ENCODE data around the gene POU2AF1. TPM values are rescaled to one million over a fixed set of nuclear protein-coding genes. Genes with fewer than 3 reads are reported as not detected.

POU2AF1 gene, protein sequence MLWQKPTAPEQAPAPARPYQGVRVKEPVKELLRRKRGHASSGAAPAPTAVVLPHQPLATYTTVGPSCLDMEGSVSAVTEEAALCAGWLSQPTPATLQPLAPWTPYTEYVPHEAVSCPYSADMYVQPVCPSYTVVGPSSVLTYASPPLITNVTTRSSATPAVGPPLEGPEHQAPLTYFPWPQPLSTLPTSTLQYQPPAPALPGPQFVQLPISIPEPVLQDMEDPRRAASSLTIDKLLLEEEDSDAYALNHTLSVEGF
- total RNA-seq, result 1 to 10 TPM in 1 of 2 donors, under 1 TPM in 1; 0.59 to 1.1 TPM
- 1 to 10 TPM in 1 of 2 donors, under 1 TPM in 1; 0.21 to 2.0 TPM for polyA plus RNA-seq

DNA sequence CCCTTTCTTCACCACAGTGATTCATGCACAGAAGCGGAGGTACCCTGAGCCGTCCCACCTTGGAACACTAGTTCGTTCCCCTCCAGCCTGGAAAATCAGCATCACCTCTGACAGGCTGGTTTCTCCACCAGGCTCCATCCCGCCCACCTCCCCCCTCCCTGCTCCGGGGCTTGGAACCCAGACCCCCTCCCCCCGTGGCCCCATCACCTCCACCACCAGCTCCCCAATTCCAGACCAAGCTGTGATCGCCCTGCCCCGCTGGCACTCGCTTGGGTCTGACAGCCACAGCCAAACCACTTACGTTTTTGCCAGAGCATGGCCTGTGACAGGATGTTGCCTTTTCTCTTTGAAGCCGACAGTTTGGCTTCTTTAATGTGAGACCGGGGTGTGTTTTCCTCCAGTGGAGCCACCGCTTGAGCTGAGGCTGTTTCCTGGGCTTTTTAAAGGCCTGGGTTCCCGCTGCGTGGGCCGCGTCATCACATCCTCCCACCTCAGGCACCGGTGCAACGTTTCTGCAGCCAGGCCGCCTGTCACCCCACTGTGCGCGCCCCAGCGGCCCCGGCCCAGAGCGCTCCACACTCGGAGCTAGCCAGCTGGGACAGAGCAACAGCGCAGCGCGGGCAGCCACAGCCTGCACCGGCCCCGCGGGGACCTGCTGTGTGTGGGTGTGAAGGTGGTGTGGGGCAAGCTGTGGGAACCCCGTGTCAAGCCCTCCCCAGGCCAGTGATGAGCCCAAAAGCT, at the start of gene POU2AF1:
TSS of gene POU2AF1 (minus strand) at position 415 of the 741 bp plus-strand sequence. CDS start at position 317, 98 bp downstream.
- WGBS, result 68% methylated on average over 33 of the region's 33 CpGs
- no peak within 1 kb of the TSS for H3K27ac ChIP-seq (ENCODE audit: low read depth in 1 of 2, low read length in 2 of 2)
- H3K4me3 ChIP-seq (ENCODE audit: low read depth in 1 of 3, low read length in 3 of 3), result no peak within 1 kb of the TSS
- H3K4me1 ChIP-seq (ENCODE audit: control insufficient read depth in 4 of 4, insufficient read depth in 4 of 4, low read length in 3 of 4), result peaks cover 0 to 8% (median 0%) of the 10 kb centered on the region in 4 donors
- no peak for DNase-seq (ENCODE audit: low spot score)
- H3K9ac ChIP-seq (ENCODE audit: low read depth in 1 of 2, low read length in 2 of 2), result no peak within 1 kb of the TSS
- TF ChIP-seq HNF4G (IDR thresholded peaks at IDR 0.05) (no peak), TAF1 (conservative IDR thresholded peaks at IDR 0.05) (no peak), HNF4A (conservative IDR thresholded peaks at IDR 0.05) (no peak), RXRA (IDR thresholded peaks at IDR 0.05) (no peak), FOXA1 (IDR thresholded peaks at IDR 0.05) (no peak), NR2F2 (IDR thresholded peaks at IDR 0.05) (no peak), JUND (IDR thresholded peaks at IDR 0.05) (no peak), YY1 (IDR thresholded peaks at IDR 0.05) (no peak), RAD21 (IDR thresholded peaks at IDR 0.05) (no peak), EGR1 (IDR thresholded peaks at IDR 0.05; ENCODE audit: low read depth in 2 of 2) (no peak), GABPA (IDR thresholded peaks at IDR 0.05 in 1 of 2, conservative IDR thresholded peaks at IDR 0.05 in 1 of 2) (no peak)
- TF ChIP-seq, protein P1, sequence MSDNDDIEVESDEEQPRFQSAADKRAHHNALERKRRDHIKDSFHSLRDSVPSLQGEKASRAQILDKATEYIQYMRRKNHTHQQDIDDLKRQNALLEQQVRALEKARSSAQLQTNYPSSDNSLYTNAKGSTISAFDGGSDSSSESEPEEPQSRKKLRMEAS (IDR thresholded peaks at IDR 0.05), result no peak
- TF ChIP-seq, protein P2, sequence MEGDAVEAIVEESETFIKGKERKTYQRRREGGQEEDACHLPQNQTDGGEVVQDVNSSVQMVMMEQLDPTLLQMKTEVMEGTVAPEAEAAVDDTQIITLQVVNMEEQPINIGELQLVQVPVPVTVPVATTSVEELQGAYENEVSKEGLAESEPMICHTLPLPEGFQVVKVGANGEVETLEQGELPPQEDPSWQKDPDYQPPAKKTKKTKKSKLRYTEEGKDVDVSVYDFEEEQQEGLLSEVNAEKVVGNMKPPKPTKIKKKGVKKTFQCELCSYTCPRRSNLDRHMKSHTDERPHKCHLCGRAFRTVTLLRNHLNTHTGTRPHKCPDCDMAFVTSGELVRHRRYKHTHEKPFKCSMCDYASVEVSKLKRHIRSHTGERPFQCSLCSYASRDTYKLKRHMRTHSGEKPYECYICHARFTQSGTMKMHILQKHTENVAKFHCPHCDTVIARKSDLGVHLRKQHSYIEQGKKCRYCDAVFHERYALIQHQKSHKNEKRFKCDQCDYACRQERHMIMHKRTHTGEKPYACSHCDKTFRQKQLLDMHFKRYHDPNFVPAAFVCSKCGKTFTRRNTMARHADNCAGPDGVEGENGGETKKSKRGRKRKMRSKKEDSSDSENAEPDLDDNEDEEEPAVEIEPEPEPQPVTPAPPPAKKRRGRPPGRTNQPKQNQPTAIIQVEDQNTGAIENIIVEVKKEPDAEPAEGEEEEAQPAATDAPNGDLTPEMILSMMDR (IDR thresholded peaks at IDR 0.05; ENCODE audit: low read depth, low read length, missing input control), result no peak
- TF ChIP-seq, protein P3, sequence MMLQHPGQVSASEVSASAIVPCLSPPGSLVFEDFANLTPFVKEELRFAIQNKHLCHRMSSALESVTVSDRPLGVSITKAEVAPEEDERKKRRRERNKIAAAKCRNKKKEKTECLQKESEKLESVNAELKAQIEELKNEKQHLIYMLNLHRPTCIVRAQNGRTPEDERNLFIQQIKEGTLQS (IDR thresholded peaks at IDR 0.05), result no peak
- TF ChIP-seq, protein P4, sequence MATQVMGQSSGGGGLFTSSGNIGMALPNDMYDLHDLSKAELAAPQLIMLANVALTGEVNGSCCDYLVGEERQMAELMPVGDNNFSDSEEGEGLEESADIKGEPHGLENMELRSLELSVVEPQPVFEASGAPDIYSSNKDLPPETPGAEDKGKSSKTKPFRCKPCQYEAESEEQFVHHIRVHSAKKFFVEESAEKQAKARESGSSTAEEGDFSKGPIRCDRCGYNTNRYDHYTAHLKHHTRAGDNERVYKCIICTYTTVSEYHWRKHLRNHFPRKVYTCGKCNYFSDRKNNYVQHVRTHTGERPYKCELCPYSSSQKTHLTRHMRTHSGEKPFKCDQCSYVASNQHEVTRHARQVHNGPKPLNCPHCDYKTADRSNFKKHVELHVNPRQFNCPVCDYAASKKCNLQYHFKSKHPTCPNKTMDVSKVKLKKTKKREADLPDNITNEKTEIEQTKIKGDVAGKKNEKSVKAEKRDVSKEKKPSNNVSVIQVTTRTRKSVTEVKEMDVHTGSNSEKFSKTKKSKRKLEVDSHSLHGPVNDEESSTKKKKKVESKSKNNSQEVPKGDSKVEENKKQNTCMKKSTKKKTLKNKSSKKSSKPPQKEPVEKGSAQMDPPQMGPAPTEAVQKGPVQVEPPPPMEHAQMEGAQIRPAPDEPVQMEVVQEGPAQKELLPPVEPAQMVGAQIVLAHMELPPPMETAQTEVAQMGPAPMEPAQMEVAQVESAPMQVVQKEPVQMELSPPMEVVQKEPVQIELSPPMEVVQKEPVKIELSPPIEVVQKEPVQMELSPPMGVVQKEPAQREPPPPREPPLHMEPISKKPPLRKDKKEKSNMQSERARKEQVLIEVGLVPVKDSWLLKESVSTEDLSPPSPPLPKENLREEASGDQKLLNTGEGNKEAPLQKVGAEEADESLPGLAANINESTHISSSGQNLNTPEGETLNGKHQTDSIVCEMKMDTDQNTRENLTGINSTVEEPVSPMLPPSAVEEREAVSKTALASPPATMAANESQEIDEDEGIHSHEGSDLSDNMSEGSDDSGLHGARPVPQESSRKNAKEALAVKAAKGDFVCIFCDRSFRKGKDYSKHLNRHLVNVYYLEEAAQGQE (IDR thresholded peaks at IDR 0.05), result no peak
- TF ChIP-seq, protein P5, sequence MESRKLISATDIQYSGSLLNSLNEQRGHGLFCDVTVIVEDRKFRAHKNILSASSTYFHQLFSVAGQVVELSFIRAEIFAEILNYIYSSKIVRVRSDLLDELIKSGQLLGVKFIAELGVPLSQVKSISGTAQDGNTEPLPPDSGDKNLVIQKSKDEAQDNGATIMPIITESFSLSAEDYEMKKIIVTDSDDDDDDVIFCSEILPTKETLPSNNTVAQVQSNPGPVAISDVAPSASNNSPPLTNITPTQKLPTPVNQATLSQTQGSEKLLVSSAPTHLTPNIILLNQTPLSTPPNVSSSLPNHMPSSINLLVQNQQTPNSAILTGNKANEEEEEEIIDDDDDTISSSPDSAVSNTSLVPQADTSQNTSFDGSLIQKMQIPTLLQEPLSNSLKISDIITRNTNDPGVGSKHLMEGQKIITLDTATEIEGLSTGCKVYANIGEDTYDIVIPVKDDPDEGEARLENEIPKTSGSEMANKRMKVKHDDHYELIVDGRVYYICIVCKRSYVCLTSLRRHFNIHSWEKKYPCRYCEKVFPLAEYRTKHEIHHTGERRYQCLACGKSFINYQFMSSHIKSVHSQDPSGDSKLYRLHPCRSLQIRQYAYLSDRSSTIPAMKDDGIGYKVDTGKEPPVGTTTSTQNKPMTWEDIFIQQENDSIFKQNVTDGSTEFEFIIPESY (IDR thresholded peaks at IDR 0.05), result no peak
- no peaks in the 10 kb centered on the region for H3K9me3 ChIP-seq (ENCODE audit: control insufficient read depth in 4 of 4, low read length in 3 of 4)
- no peaks in the 10 kb centered on the region for H3K36me3 ChIP-seq (ENCODE audit: control insufficient read depth in 4 of 4, insufficient read depth in 3 of 4, low read depth in 1 of 4, low read length in 3 of 4)
- no peaks in the 10 kb centered on the region for H3K27me3 ChIP-seq (ENCODE audit: control insufficient read depth in 4 of 4, insufficient read depth in 4 of 4, low read length in 3 of 4)

All from liver (tissue), 9 donors.